ENCODE results near the gene C1orf167. TPM values are rescaled to one million over a fixed set of nuclear protein-coding genes. Genes with fewer than 3 reads are reported as not detected.

The C1orf167 gene
- total and polyA plus RNA-seq, 2 of the 13 experiments (the other 11 are each of a cell fraction or from before 2014, with no cell fraction given): not detected

GRCh38 chr1:11805422-11806306 lies 43.7 kb downstream of the C1orf167 start, which contains the start of the genes CLCN6 and MTHFR (continued):
- 0 out of 2 replicates have a peak, but pooled peaks have one; percentile 19 for TF ChIP-seq KLF11 (CRISPR knock-in tag; IDR thresholded peaks at IDR 0.05)
- TF ChIP-seq MZF1 (CRISPR knock-in tag; IDR thresholded peaks at IDR 0.05; ENCODE audit: borderline replicate concordance): no peak
- peak; percentile 26 for TF ChIP-seq BCL6 (CRISPR knock-in tag; IDR thresholded peaks at IDR 0.05)
- peak; percentile 78 for TF ChIP-seq JARID2 (CRISPR knock-in tag; IDR thresholded peaks at IDR 0.05; ENCODE audit: insufficient replicate concordance)
- peak; percentile 84 for TF ChIP-seq GMEB1 (CRISPR knock-in tag; IDR thresholded peaks at IDR 0.05; ENCODE audit: borderline replicate concordance)
- TF ChIP-seq NFATC3 (CRISPR knock-in tag; IDR thresholded peaks at IDR 0.05): no peak
- TF ChIP-seq RAD21 (CRISPR knock-in tag; IDR thresholded peaks at IDR 0.05): peak; percentile 55; the same call in 1 of the 2 replicates
- TF ChIP-seq SRF (IDR thresholded peaks at IDR 0.05; ENCODE audit: low read depth, low read length): no peak
- no peak for TF ChIP-seq ZNF33B (CRISPR knock-in tag; IDR thresholded peaks at IDR 0.05)
- no peak for TF ChIP-seq IKZF4 (CRISPR knock-in tag; IDR thresholded peaks at IDR 0.05; ENCODE audit: borderline replicate concordance, low read depth, not compliant biosample characterization)
- TF ChIP-seq ZNF781 (CRISPR knock-in tag; IDR thresholded peaks at IDR 0.05; ENCODE audit: borderline replicate concordance, not compliant biosample characterization): no peak
- TF ChIP-seq ZNF343 (CRISPR knock-in tag; IDR thresholded peaks at IDR 0.05): no peak; the same call in 1 of the 2 replicates
- no peak; the same call in 1 of the 2 replicates for TF ChIP-seq CEBPG (CRISPR knock-in tag; IDR thresholded peaks at IDR 0.05)
- TF ChIP-seq AKNA (CRISPR knock-in tag; IDR thresholded peaks at IDR 0.05; ENCODE audit: borderline replicate concordance): no peak
- TF ChIP-seq ISL2 (CRISPR knock-in tag; IDR thresholded peaks at IDR 0.05): peak; percentile 59
- no peak for TF ChIP-seq TRIM24 (CRISPR knock-in tag; IDR thresholded peaks at IDR 0.05)
- TF ChIP-seq FIP1L1 (IDR thresholded peaks at IDR 0.05; ENCODE audit: borderline replicate concordance, insufficient read depth, low read depth, low read length): no peak
- TF ChIP-seq ZMYM2 (CRISPR knock-in tag; IDR thresholded peaks at IDR 0.05): no peak
- peak; percentile 44; the same call in 1 of the 2 replicates for TF ChIP-seq IRF2 (CRISPR knock-in tag; IDR thresholded peaks at IDR 0.05)
- TF ChIP-seq IKZF5 (CRISPR knock-in tag; IDR thresholded peaks at IDR 0.05): peak; percentile 93
- TF ChIP-seq MXD1 (CRISPR knock-in tag; IDR thresholded peaks at IDR 0.05): peak; percentile 72

Measured in HepG2 (cell line).